CD1c-positive myeloid dendritic cell (primary cell): ENCODE data around the gene CPEB2.
"Not testable (repeated sequence)": the region's sequence is repeated elsewhere in the genome, so short reads cannot be mapped to it uniquely, and the experiment has no call there.

ENCODE experiments used
- DNase-seq: peaks from one replicate; pipeline ENCODE4 v3.0.0-alpha.2; 2016; ENCODE audit errors: extremely low spot score

CPEB2 gene

GRCh38 chr4:15043922-15044321 lies 41.6 kb downstream of the CPEB2 start:
- DNase-seq: no peak

GRCh38 chr4:15054541-15054940 lies 52.3 kb downstream of the CPEB2 start:
- DNase-seq: no peak

GRCh38 chr4:15060213-15060612 lies 57.9 kb downstream of the CPEB2 start:
- no peak for DNase-seq

GRCh38 chr4:15063341-15063740 lies 61.1 kb downstream of the CPEB2 start:
- no peak for DNase-seq

GRCh38 chr4:15065516-15065915 lies 63.2 kb downstream of the CPEB2 start:
- DNase-seq: no peak

- no peak for DNase-seq
Measured at GRCh38 chr4:15066140-15066539, 63.9 kb downstream of the CPEB2 start.

GRCh38 chr4:15068298-15068697 lies 66.0 kb downstream of the CPEB2 start:
- no peak for DNase-seq

GRCh38 chr4:15075875-15076274 lies 73.6 kb downstream of the CPEB2 start:
- DNase-seq: no peak

GRCh38 chr4:15077969-15078368 lies 75.7 kb downstream of the CPEB2 start:
- peak; percentile 39 for DNase-seq

GRCh38 chr4:15078682-15079642 lies 76.7 kb downstream of the CPEB2 start:
- DNase-seq: peak; percentile 29

- DNase-seq: no peak
Measured at GRCh38 chr4:15084780-15085179, 82.5 kb downstream of the CPEB2 start.

- not testable (repeated sequence) for DNase-seq
Measured at GRCh38 chr4:15085762-15086161, 83.5 kb downstream of the CPEB2 start.

GRCh38 chr4:15086259-15086658 lies 84.0 kb downstream of the CPEB2 start:
- not testable (repeated sequence) for DNase-seq

GRCh38 chr4:15088394-15089035 lies 86.2 kb downstream of the CPEB2 start:
- no peak for DNase-seq

GRCh38 chr4:15089979-15090378 lies 87.7 kb downstream of the CPEB2 start:
- no peak for DNase-seq

GRCh38 chr4:15100380-15100779 lies 98.1 kb downstream of the CPEB2 start:
- no peak for DNase-seq

GRCh38 chr4:15100994-15101695 lies 98.9 kb downstream of the CPEB2 start:
- no peak for DNase-seq

- DNase-seq: no peak
Measured at GRCh38 chr4:15104825-15105224, 102.5 kb downstream of the CPEB2 start.

- no peak for DNase-seq
Measured at GRCh38 chr4:15106399-15106798, 104.1 kb downstream of the CPEB2 start.

GRCh38 chr4:15109600-15109999 lies 107.3 kb downstream of the CPEB2 start:
- no peak for DNase-seq

GRCh38 chr4:15110120-15110571 lies 107.9 kb downstream of the CPEB2 start:
- DNase-seq: no peak

- no peak for DNase-seq
Measured at GRCh38 chr4:15116509-15117079, 114.3 kb downstream of the CPEB2 start.
